ENCODE data around the gene ADAMTSL1. TPM values are rescaled to one million over a fixed set of nuclear protein-coding genes. Genes with fewer than 3 reads are reported as not detected.

Gene ADAMTSL1
- total RNA-seq, 1 experiment from 2014 or later, result 1.2 TPM

GRCh38 chr9:18601026-18601425 is 127.1 kb downstream of the ADAMTSL1 start:
- H3K27ac Mint-ChIP-seq, result no peak overlapping the region
- TF ChIP-seq, protein P1, sequence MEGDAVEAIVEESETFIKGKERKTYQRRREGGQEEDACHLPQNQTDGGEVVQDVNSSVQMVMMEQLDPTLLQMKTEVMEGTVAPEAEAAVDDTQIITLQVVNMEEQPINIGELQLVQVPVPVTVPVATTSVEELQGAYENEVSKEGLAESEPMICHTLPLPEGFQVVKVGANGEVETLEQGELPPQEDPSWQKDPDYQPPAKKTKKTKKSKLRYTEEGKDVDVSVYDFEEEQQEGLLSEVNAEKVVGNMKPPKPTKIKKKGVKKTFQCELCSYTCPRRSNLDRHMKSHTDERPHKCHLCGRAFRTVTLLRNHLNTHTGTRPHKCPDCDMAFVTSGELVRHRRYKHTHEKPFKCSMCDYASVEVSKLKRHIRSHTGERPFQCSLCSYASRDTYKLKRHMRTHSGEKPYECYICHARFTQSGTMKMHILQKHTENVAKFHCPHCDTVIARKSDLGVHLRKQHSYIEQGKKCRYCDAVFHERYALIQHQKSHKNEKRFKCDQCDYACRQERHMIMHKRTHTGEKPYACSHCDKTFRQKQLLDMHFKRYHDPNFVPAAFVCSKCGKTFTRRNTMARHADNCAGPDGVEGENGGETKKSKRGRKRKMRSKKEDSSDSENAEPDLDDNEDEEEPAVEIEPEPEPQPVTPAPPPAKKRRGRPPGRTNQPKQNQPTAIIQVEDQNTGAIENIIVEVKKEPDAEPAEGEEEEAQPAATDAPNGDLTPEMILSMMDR (conservative IDR thresholded peaks at IDR 0.05), result no peak
- Histone ChIP-seq H3K9me3 (ENCODE audit: control insufficient read depth, low read depth, low read length) (no peaks in the 10 kb centered on the region), H3K4me1 (ENCODE audit: insufficient read depth, low read length) (peaks cover 8% of the 10 kb centered on the region; the same call in 1 of the 2 replicates), H3K27me3 (ENCODE audit: insufficient read depth, low read length) (no peaks in the 10 kb centered on the region), H4K91ac (ENCODE audit: insufficient read length, low read depth, low read length) (no peak overlapping the region), H2BK5ac (ENCODE audit: insufficient read length, low read length) (no peak overlapping the region), H4K8ac (replicated peaks; ENCODE audit: insufficient read length, low read depth, low read length) (no peak overlapping the region), H2BK120ac (ENCODE audit: low read depth, low read length, poor library complexity, severe bottlenecking) (no peak overlapping the region), H4K5ac (ENCODE audit: insufficient read length, low read depth, low read length) (no peak overlapping the region), H3K14ac (ENCODE audit: insufficient read depth, low read length) (no peak overlapping the region), H3K9ac (ENCODE audit: extremely low read depth, insufficient read length, low read length) (no peak overlapping the region), H2AFZ (ENCODE audit: low read length) (no peak overlapping the region), H2BK20ac (ENCODE audit: low read depth, low read length, poor library complexity, severe bottlenecking) (no peak overlapping the region), H3K4ac (ENCODE audit: low read depth, low read length) (no peak overlapping the region), H3K56ac (ENCODE audit: insufficient read length, low read depth, low read length) (no peak overlapping the region), H3K23ac (ENCODE audit: insufficient read length, low read depth, low read length) (no peak overlapping the region), H2AK5ac (ENCODE audit: insufficient read length, low read length) (no peak overlapping the region), H2BK15ac (ENCODE audit: low read depth, low read length) (no peak overlapping the region), H3K23me2 (ENCODE audit: insufficient read length, low read depth, low read length, poor library complexity, severe bottlenecking) (no peaks in the 10 kb centered on the region), H2BK12ac (ENCODE audit: insufficient read length, low read depth, low read length) (no peak overlapping the region), H4K20me1 (ENCODE audit: control insufficient read depth, insufficient read depth, insufficient read length) (no peaks in the 10 kb centered on the region), H3K79me2 (ENCODE audit: insufficient read depth, low read length) (no peaks in the 10 kb centered on the region), H3K4me2 (ENCODE audit: insufficient read depth, insufficient read length, low read length) (no peak overlapping the region), H3K27ac (ENCODE audit: insufficient read length, low read depth, low read length) (no peak overlapping the region), H3K79me1 (ENCODE audit: insufficient read depth, low read depth, low read length, poor library complexity, severe bottlenecking) (no peaks in the 10 kb centered on the region), H3K18ac (ENCODE audit: insufficient read length, low read depth, low read length) (no peak overlapping the region), H3T11ph (ENCODE audit: low read length) (no peak overlapping the region)
- peaks cover 6 to 9% of the 10 kb centered on the region in 2 experiments; a peak in 3 of 5 replicates for H3K9me3 Mint-ChIP-seq
- peaks cover 4 to 9% (median 9%) of the 10 kb centered on the region in 3 experiments; a peak in 6 of 7 replicates for H3K36me3 Mint-ChIP-seq (ENCODE audit: insufficient read depth in 1 of 3, low read depth in 3 of 3)
- no peaks in the 10 kb centered on the region for H3K27me3 Mint-ChIP-seq (ENCODE audit: low read depth)
- H3K4me1 Mint-ChIP-seq, result peaks cover 15 to 24% of the 10 kb centered on the region in 2 experiments
- DNase-seq, result no peak
- H3K4me3 Mint-ChIP-seq, result no peak overlapping the region

Measured in H9 (cell line).